ENCODE data around the gene REEP1. TPM values are rescaled to one million over a fixed set of nuclear protein-coding genes. Genes with fewer than 3 reads are reported as not detected.

Gene REEP1
- 0.36 TPM in 1 of 2 replicates, not detected in the other for total RNA-seq

- Histone ChIP-seq H3K79me2 (ENCODE audit: insufficient read depth, low read length) (no peaks in the 10 kb centered on the region), H3K36me3 (ENCODE audit: insufficient read depth, low read length) (no peaks in the 10 kb centered on the region), H3K4me1 (ENCODE audit: insufficient read depth, low read length) (no peaks in the 10 kb centered on the region), H3K4me3 (ENCODE audit: insufficient read depth, low read length) (peak within 1 kb of the TSS; percentile 22), H3K27me3 (ENCODE audit: insufficient read depth, low read length) (peaks cover 72% of the 10 kb centered on the region), H3K9me3 (ENCODE audit: low read depth, low read length) (no peaks in the 10 kb centered on the region), H4K20me1 (ENCODE audit: insufficient read depth, low read length) (no peaks in the 10 kb centered on the region), H3K4me2 (ENCODE audit: insufficient read depth, low read length) (no peak within 1 kb of the TSS), H3K27ac (ENCODE audit: low read depth, low read length) (no peak within 1 kb of the TSS), H2AFZ (ENCODE audit: low read length) (no peak within 1 kb of the TSS)
- TF ChIP-seq CTCF (IDR thresholded peaks at IDR 0.05; ENCODE audit: extremely low read depth, low read depth, low read length): no peak
- DNase-seq (ENCODE audit: insufficient read length, low spot score, missing footprints): peak; percentile 89
Measured at GRCh38 chr2:86337244-86337835, at the start of gene REEP1. Gene REEP1, minus strand, starts transcription at chr2:86337626. Its CDS starts 116 bp downstream, at chr2:86337510.

GRCh38 chr2:86383844-86384243, 46.4 kb upstream of the REEP1 start:
- peak; percentile 78 for DNase-seq (ENCODE audit: insufficient read length, low spot score, missing footprints)
- no peak for TF ChIP-seq CTCF (IDR thresholded peaks at IDR 0.05; ENCODE audit: extremely low read depth, low read depth, low read length)

GRCh38 chr2:86382698-86383097, 45.3 kb upstream of the REEP1 start:
- Histone ChIP-seq H4K20me1 (ENCODE audit: insufficient read depth, low read length) (no peaks in the 10 kb centered on the region), H3K79me2 (ENCODE audit: insufficient read depth, low read length) (no peaks in the 10 kb centered on the region), H3K4me1 (ENCODE audit: insufficient read depth, low read length) (peaks cover 8% of the 10 kb centered on the region), H3K36me3 (ENCODE audit: insufficient read depth, low read length) (no peaks in the 10 kb centered on the region), H3K4me3 (ENCODE audit: insufficient read depth, low read length) (no peak overlapping the region), H3K4me2 (ENCODE audit: insufficient read depth, low read length) (no peak overlapping the region), H3K27me3 (ENCODE audit: insufficient read depth, low read length) (peaks cover 9% of the 10 kb centered on the region), H2AFZ (ENCODE audit: low read length) (no peak overlapping the region), H3K9me3 (ENCODE audit: low read depth, low read length) (no peaks in the 10 kb centered on the region), H3K27ac (ENCODE audit: low read depth, low read length) (no peak overlapping the region)
- no peak for DNase-seq (ENCODE audit: insufficient read length, low spot score, missing footprints)
- TF ChIP-seq CTCF (IDR thresholded peaks at IDR 0.05; ENCODE audit: extremely low read depth, low read depth, low read length): no peak

More at GRCh38 chr2:86383844-86384243, 46.4 kb upstream of the REEP1 start:
- no peak overlapping the region for H3K4me3 ChIP-seq (ENCODE audit: insufficient read depth, low read length)
- peaks cover 8% of the 10 kb centered on the region for H3K4me1 ChIP-seq (ENCODE audit: insufficient read depth, low read length)
- H3K79me2 ChIP-seq (ENCODE audit: insufficient read depth, low read length): no peaks in the 10 kb centered on the region
- H3K9me3 ChIP-seq (ENCODE audit: low read depth, low read length): no peaks in the 10 kb centered on the region
- no peak overlapping the region for H3K27ac ChIP-seq (ENCODE audit: low read depth, low read length)
- no peaks in the 10 kb centered on the region for H3K36me3 ChIP-seq (ENCODE audit: insufficient read depth, low read length)
- H3K27me3 ChIP-seq (ENCODE audit: insufficient read depth, low read length): peaks cover 9% of the 10 kb centered on the region
- H4K20me1 ChIP-seq (ENCODE audit: insufficient read depth, low read length): no peaks in the 10 kb centered on the region
- no peak overlapping the region for H2AFZ ChIP-seq (ENCODE audit: low read length)
- H3K4me2 ChIP-seq (ENCODE audit: insufficient read depth, low read length): no peak overlapping the region

DNA sequence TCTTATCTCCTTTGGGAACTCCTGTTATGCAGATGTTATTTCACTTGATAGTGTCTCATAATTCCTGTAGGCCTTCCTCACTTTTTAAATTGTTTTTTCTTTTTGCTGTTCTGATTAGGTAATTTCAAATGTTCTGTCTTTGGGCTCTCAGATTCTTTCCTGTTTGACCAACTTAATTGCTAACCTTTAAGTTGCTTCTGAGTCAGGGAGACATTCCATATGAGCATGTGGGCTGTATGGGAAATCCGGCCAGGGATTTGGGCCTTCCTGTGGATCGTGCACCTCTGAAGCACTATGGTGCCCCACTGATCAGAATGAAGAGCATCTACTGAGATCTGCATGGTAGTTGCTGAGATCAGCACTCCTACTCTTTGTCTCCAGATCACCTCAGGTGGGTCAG, 44.7 kb upstream of the REEP1 start:
- Histone ChIP-seq H4K20me1 (ENCODE audit: insufficient read depth, low read length) (no peaks in the 10 kb centered on the region), H3K27me3 (ENCODE audit: insufficient read depth, low read length) (peaks cover 9% of the 10 kb centered on the region), H3K4me1 (ENCODE audit: insufficient read depth, low read length) (peaks cover 8% of the 10 kb centered on the region), H2AFZ (ENCODE audit: low read length) (no peak overlapping the region), H3K4me3 (ENCODE audit: insufficient read depth, low read length) (no peak overlapping the region), H3K36me3 (ENCODE audit: insufficient read depth, low read length) (no peaks in the 10 kb centered on the region), H3K9me3 (ENCODE audit: low read depth, low read length) (no peaks in the 10 kb centered on the region), H3K79me2 (ENCODE audit: insufficient read depth, low read length) (no peaks in the 10 kb centered on the region), H3K4me2 (ENCODE audit: insufficient read depth, low read length) (no peak overlapping the region), H3K27ac (ENCODE audit: low read depth, low read length) (no peak overlapping the region)
- no peak for TF ChIP-seq CTCF (IDR thresholded peaks at IDR 0.05; ENCODE audit: extremely low read depth, low read depth, low read length)
- no peak for DNase-seq (ENCODE audit: insufficient read length, low spot score, missing footprints)

All from osteoblast (primary cell).